Neural progenitor cell (in vitro differentiated cells): Measurements from ENCODE around the gene PARD3B.

Experiments
- CTCF ChIP-seq: fragments of 200-600 bp; sonication (generic); IDR thresholded peaks from 2 replicates; pipeline ENCODE4 v1.5.1; 2017; ENCODE audit warnings: antibody characterized with exemption, mild to moderate bottlenecking
- EZH2 ChIP-seq: fragments of 200-600 bp; sonication (generic); IDR thresholded peaks from 2 replicates; pipeline ENCODE4 v1.6.1; 2017; ENCODE audit warnings: antibody characterized with exemption, mild to moderate bottlenecking, moderate library complexity
- EZH2phosphoT487 ChIP-seq: fragments of 200-600 bp; sonication (generic); IDR thresholded peaks from 2 replicates; pipeline ENCODE4 v1.6.1; 2017; ENCODE audit warnings: antibody characterized with exemption

- no peak for TF ChIP-seq CTCF
- no peak for TF ChIP-seq EZH2phosphoT487
- TF ChIP-seq EZH2: no peak
Measured at GRCh38 chr2:205014201-205014600, 468.9 kb downstream of the PARD3B start.
